ENCODE data around the gene ERICH2. TPM values are rescaled to one million over a fixed set of nuclear protein-coding genes. Genes with fewer than 3 reads are reported as not detected.

ERICH2 gene
- polyA plus RNA-seq, 1 donor = 0.24 TPM

DNA sequence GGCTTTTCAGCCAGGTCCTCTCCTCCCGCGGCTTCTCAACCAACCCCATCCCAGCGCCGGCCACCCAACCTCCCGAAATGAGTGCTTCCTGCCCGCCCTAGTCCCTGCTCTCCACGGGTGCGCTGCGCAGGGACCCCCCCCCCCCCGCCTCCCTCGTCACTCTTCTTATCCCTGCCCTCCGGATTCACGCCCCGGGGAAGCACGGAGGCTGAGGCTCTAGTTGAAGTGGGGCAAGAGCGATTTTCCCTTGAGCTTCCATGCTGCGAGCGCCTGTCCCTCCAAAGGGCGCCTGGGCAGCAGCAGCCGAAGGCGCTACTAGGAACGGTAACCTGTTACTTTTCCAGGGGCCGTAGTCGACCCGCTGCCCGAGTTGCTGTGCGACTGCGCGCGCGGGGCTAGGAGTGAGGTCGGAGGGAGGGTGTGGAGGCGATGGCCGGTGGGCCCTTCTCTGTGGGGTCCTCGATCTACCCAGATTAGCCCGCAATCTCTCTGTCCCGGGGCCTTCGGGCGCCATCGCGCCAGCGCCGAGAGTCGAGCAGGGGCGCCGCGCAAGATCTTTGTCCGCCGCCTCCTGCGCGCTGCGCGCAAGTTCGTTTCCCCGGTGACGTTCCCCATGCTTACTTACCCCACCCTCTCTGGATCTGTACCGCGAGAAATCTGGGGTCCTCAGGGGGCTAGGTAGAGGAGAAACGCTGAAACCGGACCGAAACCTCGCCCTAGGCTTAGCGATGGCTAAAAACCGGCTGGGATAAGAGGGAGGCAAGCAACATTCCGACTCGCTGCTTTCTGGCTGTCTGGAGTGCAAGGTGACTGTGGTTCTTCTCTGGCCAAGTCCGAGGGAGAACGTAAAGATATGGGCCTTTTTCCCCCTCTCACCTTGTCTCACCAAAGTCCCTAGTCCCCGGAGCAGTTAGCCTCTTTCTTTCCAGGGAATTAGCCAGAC, 47.2 kb downstream of the ERICH2 start:
- DNase-seq (ENCODE audit: low read depth) = no peak

DNA sequence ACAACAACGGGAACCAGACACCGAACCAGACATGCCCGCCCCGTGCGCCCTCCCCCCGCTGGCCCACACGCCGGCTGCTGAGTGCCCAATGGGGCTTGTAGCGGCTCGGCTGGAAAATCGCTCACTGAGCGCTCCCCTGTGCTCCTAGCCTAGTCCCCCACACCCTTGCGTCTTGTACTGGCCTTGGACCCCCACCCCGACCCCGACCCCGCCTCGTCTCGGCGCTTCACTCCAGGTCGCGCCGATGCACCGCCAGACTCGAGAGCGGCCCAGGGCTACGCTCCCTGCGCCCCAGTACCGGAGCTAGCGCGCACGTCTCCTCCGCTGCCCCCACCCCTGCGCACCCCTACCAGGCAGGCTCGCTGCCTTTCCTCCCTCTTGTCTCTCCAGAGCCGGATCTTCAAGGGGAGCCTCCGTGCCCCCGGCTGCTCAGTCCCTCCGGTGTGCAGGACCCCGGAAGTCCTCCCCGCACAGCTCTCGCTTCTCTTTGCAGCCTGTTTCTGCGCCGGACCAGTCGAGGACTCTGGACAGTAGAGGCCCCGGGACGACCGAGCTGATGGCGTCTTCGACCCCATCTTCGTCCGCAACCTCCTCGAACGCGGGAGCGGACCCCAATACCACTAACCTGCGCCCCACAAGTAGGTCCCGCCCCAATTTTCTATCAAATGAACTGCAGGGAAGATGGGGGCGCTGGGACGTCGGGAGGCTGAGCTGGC, 48.0 kb downstream of the ERICH2 start:
- DNase-seq (ENCODE audit: low read depth) = no peak

GRCh38 chr2:170818752-170819470, 48.7 kb downstream of the ERICH2 start:
- DNase-seq (ENCODE audit: low read depth) = no peak

GRCh38 chr2:170819680-170820664, 49.8 kb downstream of the ERICH2 start:
- no peak for DNase-seq (ENCODE audit: low read depth)

DNA sequence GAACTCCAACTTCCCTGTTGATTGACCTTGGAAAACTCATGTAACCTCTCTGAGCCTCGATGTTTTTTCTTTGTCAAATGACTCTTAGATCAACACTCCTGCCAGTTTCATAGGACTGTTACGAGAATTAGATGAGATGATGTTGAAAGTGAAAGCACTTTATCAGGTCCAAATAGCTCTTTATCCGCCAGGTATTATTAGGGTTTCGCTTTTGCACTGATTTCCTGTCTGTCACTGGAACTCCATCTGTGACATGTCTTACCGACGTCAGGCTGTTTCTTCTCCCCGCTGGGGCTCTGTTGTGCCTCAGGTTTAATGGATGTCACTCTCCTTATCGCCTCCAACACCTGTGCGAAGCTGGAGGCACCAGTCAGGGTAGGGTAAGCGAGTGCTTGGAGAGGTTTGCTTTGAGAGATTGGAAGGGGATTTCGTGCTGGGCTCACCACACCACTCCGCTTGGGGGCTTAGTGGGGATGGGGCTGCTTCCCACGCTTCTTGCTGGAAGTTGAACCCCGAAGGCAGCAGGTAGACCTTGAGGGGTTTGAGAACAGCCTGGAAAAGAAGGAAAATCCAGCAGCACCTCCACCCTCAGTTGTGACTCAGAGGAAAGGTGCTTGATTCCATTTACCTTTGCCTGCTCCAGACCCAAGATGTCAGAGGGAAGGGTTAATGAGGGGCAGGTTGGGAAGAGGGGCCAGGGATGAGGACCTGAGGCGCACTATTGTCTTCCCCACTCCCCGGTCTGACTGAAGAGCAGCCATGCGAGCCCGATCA, 50.8 kb downstream of the ERICH2 start:
- no peak for DNase-seq (ENCODE audit: low read depth)

GRCh38 chr2:170821531-170822289, 51.5 kb downstream of the ERICH2 start:
- no peak for DNase-seq (ENCODE audit: low read depth)

DNA sequence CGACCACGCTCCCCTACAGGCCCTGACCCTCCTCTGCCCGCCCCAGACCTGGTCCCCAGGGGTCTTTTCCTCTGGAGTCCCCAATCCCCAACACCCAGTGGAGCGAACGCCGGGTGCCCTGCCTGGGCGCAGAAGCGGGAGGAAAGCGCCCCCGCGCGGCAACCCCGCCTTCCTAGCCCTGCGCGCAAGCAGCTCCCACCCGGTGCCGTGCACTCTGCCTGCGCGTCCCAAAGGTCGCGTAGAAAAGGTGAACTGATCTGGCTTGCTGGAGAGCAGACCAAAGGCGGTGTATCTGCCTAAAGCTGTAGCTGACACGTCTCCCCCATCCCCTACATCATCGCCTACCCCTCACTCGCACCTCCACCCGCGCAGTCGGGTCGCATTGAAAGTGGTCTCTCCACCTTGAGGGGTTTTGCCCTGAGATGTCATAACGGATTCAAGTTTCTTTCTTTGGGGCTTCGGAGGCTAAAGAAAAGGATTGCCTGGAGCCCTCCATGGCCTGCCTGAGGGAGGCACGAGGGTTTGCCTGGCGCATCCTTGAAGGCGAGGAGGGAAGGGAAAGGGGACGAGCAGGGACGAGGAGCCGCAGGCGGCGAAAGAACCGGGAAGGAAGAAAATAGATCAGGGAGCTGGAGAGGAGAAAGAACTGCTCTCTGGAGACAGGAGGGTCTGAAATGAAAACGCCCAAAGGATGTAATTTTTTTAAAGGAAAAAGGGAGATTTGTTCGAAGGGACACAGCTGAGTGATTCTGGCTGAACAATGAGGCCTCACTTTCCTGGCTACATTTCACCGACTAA, 52.3 kb downstream of the ERICH2 start:
- no peak for DNase-seq (ENCODE audit: low read depth)

DNA sequence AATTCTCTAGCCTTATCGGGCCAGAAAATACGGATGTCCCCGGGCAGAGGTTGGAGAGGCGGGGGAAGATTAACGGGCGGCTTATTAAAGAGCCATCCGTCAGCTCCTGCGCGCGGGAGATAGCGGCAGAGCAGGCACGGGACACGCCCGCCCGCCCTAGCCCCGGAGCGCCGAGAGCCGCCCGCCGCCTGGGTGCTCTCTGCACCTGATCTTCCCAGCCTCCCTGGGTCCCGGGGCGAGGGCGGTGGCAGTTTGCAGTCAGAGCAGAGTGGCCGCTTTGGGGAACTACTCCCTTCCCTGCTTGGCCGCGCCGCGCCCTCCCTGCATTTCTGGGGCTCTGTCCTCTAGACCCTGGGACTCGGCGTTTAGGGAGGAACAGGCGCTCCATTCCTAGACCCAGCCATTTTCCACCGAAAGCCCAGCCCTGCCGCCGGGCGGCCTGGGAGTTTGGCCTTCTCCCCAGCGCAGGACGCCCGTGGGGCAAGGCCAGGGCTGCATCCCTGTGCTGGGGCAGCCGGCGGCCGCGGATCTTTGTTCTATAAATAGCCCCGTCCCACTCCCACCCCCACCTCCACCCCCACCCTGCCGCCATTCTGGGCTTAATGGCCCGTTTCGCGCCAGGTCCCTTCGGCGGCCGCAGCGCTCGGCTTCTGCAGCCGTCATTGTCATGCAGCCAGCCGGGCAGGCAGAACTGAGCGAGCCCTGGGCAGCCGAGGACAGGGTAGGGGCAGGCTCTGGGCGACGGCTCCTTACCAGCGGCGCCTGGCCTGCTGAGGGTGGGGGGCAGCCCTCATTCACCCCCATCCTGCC, 53.1 kb downstream of the ERICH2 start:
- no peak for DNase-seq (ENCODE audit: low read depth)

DNA sequence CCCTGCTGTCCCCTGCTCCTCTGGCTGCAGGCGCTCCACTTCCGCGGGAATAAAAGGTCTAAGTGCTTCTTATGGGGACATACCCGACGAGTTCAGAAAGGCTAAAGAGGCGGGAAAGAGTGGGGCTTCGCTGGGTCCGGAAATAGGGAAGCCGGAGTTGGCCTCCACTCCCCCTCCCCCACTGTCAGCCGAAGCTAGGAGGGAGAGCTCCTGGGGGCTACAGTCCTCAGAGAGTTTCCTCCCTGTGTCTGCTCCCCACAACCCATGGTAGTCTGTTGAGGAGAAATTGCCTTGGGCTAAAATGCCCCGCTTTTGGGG, 53.7 kb downstream of the ERICH2 start:
- DNase-seq (ENCODE audit: low read depth) = no peak

DNA sequence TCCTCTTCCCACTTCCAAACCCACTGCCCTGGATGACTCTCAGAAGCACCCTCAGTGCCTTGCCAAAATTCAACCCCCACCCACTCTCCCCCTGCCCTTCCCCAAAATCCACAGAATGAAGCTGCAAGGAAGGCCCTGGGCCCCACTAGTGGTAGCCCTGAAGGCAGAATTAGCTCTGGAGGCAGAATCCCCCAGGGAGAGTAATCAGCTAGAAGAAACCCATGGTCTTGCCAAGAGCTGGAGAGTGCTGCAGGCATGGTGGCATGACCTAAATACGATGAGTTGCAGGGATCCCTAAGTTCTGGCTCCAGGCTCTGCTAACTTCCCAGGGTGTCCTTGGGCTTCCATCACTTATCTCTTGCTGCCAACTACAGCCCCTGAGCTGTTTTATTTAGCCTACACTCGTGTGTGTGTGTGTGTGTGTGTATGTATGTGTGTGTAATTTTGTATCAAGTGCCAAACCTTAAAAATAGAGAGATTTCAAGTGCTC, 54.4 kb downstream of the ERICH2 start:
- DNase-seq (ENCODE audit: low read depth) = no peak

DNA sequence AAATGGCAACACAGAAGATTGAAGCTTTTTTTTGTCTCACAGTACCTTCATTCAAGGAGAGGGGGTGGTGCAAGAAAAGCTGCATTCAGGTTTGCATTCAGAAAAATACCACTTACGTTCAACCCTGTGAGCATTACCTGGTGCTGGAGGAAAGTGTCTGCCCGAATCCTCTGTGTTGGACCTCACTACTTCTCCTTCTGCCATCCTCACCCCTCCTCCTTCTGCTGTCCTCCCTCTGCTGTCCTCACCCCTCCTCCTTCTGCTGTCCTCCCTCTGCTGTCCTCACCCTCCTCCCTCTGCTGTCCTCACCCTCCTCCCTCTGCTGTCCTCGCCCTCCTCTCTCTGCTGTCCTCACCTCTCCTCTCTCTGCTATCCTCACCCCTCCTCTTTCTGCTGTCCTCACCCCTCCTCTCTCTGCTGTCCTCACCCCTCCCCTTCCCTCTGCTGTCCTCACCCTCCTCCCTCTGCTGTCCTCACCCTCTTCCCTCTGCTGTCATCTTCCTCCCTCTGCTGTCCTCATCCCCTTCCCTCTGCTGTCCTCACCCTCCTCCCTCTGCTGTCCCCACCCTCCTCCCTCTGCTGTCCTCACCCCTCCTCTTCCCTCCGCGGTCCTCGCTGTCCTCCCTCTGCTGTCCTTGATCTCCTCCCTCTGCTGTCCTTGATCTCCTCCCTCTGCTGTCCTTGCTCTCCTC, 57.8 kb downstream of the ERICH2 start:
- no peak for DNase-seq (ENCODE audit: low read depth)

DNA sequence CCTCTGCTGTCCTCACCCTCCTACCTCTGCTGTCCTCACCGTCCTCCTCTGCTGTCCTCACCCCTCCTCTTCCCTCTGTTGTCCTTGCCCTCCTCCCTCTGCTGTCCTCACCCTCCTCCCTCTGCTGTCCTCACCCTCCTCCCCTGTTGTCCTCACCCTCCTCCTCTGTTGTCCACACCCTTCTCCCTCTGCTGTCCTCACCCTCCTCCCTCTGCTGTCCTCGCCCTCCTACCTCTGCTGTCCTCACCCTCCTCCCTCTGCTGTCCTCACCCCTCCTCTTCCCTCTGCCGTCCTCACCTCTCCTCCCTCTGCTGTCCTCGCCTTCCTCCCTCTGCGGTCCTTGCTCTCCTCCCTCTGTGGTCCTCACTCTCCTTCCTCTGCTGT, 58.3 kb downstream of the ERICH2 start:
- no peak for DNase-seq (ENCODE audit: low read depth)

DNA sequence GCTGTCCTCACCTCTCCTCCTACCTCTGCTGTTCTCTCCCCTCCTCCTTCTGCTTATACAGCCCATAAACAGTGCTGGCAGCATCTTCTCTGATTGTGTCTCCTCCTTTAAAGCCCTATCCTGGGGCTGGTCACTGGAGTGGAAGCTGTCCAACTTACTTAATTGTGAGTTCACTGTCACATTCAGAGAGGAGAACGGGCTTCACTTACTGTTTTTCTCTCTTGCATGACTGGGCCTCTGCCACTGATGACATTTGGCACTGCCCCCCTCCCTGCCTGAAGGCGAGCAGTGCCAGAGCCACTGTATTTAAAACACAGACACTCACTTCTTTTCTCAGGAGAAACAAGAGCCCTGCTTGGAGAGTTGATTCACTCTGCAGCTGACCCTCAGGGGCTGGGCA, 58.9 kb downstream of the ERICH2 start:
- no peak for DNase-seq (ENCODE audit: low read depth)

DNA sequence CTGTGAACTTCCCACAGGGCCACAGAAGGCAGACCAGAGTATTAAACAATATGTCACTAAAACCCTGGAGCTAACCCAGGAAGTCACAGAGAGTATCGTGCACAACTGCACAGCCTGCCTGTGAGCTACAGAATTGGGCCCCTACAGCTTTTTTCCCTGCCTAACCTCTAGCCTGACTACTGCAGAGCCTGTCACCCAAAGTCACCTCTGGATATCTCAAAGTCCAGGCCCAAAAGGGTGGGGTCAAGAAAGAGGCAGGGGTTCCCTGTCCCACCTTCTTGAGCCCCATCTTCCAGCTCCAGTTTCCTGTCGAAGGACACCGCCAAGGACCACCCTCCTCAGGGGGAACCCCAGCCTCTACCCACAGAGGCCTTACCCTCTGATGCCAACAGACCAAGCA, 60.0 kb downstream of the ERICH2 start:
- DNase-seq (ENCODE audit: low read depth) = no peak

DNA sequence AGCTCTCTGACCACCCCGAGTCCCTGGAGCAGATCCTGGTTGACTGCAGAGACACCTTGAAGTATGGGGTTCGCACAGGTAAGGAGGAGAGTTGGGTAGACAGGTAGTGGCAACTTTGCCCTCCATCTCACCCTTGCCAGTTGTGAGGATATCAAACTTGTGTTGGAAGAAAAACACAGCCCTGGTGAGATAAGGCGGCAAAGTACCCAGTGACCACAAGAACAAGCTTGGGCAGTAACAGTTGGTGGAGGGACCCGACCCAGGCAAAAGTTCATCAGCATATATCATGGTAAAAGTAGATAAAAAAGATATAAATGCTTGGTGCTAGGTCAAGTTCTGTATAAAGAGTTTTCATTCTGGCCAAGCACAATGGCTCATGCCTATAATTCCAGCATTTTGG, 60.9 kb downstream of the ERICH2 start:
- DNase-seq (ENCODE audit: low read depth) = no peak

DNA sequence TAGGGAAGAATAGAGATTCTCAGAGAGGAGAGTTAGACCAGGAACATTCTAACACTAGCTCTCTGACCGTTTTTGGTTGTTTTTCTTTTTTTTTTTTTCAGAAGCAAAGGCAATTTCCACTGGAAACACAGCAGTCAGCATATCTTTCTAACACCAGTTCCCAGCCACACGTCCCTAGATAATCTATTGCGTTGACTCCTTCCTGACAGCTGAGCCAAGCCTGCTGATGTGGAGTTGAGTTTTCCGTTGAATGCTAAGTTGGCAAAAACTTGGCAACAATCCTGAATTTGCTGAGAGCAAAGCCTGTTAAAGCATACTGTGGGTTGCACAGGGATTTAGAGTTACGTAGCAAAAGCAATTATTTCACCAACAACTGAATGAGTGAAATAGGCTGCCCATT, 65.8 kb downstream of the ERICH2 start:
- no peak for DNase-seq (ENCODE audit: low read depth)

- no peak for DNase-seq (ENCODE audit: low read depth)
Measured at GRCh38 chr2:170840717-170841210, 70.6 kb downstream of the ERICH2 start.

All from forelimb muscle (tissue), 1 donor.